NCI-H446 (cell line): ENCODE results near the gene HBM.
"Not testable (repeated sequence)": the region's sequence is repeated elsewhere in the genome, so short reads cannot be mapped to it uniquely, and the experiment has no call there.

Source experiments
- DNase-seq, 2 experiments: peaks; one replicate each; lab custom pipeline; 2025; lab: John Stamatoyannopoulos, UW

The HBM gene

DNA sequence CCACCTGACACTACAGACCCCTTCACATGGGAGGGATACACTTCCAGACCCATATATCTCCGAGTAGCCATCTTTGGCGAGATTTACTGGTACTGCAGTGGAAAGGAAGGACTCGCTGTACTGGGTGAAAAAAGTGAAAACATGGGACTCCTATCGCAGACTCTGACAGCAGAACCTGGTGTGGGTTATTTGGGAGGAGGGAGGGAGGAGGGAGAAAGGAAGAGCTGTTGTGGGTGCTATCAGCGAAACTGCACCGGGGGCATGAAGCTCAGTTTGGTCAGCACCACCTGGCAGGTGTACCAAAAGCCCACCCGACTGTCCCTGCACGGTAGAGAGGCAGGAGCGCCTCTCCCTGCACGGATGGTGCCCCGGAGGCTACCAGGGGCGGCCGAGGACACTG is 19.4 kb downstream of the HBM start:
- no peak for DNase-seq

DNA sequence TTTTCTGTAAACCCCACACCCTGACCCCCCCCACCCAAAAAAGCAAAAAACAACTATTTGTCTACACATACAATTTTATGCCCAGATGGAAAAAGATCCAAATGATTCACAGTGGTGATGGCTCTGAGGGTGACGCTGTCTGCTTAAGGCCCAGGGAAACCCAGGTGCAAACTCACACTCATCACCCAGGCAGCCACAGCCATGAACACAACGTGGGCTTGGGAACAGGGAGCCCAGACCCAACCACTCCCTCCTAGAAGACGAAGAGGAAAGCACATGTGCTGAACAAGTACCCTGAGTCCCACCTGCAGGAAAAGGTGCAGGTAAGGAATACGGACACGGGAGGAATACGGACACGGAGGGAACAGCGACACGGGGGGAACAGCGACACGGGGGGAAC is 19.9 kb downstream of the HBM start:
- no peak for DNase-seq

DNA sequence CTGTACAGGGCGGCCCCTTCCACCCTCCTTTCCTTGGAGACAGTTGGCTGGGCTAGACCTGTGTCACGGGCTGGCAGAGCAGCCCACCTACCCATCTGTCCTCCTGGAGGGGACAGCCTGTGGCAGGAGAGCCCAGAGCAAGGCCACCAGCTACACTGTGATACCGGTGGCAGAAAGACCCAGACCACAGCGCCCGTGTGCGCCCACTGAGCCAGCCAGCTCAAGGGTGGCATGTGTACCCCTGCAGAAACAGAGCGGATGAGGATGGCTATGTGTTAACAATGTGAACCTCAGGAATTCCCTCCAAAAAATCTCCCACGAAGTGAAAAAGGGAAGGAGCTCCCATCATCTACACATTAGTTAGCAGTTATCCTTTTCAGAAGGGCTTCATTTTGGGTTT is 21.6 kb downstream of the HBM start:
- no peak for DNase-seq

DNA sequence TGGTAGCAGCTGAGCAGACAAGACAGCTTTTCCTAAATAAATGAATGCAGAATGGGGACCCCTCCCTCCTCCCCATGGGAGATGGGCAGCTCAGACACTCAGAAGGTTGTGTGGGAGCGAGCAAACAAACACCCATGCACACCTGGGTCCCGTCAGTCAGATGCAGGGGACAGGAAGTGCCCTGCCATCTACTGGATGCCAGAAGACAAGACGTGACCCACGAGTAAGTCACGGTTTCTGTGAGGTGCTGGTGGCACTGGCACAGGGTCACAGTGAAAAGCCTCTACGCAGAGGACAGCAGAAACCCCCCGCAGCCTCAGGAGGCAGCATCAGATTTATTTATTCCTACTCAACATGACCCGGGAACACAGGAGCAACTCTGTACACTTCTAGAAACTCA is 22.9 kb downstream of the HBM start:
- DNase-seq, result no peak

DNA sequence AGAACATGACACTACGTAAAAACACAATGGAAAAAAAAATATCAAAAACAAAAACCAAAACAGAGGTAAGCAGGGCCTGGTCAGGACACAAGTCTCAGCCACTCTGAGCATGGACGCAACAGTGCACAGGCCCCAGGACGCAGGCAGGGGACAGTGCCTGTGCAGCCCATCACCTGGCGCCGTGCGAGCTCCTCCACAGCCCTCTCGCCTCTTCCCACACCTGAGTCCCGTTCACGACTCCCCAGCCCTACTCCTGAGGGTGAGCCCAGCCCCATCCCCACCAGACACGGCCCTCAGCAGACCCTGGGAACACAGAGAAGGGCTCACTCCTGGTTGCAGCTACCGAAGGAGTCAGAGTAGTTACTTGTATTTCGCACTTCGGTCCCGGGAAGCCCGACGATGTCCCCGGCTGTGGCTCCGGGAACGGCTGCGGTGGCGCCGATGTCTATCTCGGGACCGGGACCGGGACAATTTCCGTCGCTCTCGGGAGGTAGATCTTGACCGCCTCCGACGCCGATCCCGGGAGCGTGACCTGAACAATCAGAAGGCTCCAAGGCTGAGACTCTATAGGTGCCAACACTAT is 23.9 kb downstream of the HBM start:
- DNase-seq, result no peak

DNA sequence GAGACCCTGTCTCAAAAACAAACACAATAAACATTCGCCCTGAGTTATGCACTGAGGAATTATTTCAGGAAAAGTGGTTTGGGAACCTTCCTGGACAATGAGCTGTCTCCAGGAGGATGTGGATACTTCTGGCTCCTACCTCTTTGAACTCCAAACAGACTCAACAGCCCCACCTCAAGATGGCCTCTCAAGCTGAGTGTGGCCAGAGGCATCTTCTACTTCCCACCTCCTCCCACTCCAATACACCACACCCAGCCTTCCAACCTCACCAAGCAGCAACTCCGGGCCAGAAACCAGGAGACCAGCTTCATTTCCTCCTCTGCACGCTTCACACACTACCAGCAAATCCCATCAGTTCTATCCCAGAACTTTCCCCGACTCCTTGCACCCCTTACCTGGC is 26.1 kb downstream of the HBM start:
- DNase-seq, result no peak

DNA sequence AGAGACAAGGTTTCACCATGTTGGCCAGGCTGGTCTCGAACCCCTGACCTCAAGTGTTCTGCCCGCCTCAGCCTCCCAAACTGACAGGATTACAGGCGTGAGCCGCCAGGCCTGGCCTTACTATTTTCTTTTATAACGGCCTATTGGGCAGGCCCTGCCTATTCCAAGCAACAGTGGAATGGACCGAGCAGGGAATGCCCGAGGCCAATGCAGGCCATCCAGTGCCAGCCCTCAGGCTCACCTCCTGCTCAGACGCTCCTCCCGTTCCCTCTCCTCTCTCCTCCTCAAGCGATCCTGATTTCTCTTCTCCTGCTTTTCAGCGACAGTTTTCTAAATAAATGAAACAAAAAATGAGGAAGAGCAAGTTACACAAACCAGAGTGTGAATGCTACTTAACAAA is 26.9 kb downstream of the HBM start:
- DNase-seq, result no peak

DNA sequence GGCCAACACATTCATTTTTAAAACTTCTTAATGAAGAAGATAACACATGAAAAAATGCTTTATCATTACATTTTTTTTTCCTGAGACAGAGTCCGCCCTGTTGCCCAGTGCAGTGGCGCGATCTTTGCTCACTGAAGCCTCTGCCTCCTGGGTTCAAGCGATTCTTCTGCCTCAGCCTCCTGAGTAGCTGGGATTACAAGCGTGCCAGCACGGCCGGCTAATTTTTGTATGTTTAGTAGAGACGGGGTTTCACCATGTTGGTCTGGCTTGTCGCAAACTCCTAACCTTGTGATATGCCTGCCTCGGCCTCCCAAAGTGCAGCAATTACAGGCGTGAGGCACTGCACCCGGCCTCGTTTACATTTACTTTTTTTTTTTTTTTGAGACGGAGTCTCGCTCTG is 27.7 kb downstream of the HBM start:
- no peak for DNase-seq

DNA sequence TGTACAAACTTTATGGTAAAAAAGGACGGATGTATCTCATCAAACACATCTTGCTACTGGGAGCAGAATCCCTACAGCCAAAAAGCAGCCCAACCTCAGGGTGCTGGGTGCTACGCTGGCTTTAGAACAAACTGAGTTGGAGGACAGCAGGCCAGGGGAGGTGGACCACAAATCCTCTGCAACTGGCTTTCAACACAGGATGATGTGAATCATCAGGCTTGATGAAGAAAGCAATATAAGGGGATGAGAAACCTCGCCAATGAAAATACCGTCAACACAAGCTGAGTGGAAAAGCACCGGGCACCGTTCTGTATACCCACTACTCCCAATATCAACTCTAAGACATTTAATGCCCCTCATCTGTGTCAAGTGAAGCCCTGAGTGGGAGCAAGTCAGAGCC is 28.7 kb downstream of the HBM start:
- no peak for DNase-seq

DNA sequence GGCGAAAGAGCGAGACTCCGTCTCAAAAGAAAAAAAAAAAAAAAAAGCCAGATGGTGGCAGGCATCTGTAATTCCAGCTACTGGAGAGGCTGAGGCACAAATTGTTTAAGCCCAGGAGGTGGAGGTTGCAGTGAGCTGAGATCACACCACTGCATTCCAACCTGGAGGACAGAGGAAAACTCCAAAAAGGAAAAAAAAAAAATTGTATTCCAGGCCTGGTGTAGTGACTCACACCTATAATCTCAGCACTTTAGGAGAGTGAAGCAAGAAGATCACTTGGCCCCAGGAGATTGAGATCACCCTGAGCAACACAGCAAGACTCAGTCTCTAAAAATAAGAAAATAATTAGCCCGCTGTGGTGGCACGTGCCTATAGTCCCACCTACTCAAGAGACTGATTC is 34.6 kb downstream of the HBM start:
- DNase-seq, result no peak

DNA sequence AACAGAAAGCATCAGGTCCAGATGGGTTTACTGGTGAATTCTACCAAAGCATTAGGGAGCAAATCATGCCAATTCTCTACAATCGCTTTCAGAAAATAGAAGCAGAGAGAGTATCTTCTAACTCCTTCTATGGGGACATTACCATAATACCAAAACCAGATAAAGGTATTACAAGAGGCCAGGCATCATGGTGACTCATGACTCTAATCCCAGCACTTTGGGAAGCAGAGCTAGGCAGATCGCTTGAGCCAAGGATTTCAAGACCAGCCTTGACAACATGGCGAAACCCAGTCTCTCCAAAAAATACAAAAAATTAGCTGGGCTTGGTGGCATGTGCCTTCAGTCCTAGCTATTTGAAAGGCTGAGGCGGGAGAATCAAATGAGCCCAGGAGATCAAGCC is 37.5 kb downstream of the HBM start:
- no peak for DNase-seq

DNA sequence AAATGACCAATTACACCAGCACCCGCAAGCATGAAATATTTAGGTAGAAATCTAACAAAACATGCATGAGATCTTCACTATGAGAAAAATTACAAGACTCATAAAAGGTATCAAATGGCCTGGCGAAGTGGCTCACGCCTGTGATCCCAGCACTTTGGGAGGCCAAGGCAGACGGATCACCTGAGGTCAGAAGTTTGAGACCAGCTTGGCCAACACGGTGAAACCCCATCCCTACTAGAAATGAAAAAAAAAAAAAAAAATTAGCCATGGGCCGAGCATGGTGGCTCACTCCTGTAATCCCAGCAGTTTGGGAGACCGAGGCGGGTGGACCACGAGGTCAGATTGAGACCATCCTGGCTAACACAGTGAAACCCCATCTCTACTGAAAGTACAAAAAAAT is 38.3 kb downstream of the HBM start:
- not testable (repeated sequence) for DNase-seq

DNA sequence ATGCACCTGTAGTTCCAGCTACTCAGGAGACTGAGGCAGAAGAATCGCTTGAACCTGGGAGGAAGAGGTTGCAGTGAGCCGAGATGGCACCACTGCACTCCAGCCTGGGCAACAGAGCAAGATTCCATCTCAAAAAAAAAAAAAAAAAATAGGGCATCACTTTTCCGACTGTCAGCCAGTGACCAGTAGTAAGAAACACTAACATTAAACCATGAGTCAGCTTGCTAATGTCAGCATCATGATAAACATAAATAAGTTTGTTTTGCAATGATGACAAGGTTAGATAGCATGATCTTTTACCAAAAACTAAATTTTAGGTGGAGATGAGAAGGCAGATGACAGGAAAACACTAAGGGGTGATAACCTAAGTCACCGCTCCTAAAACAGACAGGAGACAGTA is 43.6 kb downstream of the HBM start:
- DNase-seq, result not testable (repeated sequence)

DNA sequence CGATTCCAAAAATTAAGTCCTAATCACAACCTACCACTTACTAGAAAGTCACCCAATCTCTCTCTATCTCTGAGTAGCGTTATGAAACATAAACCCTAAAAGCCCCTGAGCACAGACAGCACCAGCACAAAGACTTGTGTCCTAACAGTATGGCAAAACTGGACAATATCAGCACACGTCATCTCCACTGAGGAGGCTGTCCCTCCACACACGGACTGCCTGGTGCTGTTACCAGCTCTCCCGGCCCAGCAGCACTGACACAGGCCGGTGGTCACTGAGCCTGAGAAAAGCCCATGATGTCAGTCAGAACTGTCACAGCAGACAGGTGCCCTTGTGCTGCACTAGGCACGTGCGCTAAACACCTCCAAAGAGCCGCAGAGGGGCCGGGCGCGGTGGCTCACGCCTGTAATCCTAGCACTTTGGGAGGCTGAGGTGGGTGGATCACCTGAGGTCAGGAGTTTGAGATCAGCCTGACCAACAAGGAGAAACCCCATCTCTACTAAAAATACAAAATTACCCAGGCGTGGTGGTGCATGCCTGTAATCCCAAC is 45.9 kb downstream of the HBM start:
- not testable (repeated sequence) for DNase-seq

DNA sequence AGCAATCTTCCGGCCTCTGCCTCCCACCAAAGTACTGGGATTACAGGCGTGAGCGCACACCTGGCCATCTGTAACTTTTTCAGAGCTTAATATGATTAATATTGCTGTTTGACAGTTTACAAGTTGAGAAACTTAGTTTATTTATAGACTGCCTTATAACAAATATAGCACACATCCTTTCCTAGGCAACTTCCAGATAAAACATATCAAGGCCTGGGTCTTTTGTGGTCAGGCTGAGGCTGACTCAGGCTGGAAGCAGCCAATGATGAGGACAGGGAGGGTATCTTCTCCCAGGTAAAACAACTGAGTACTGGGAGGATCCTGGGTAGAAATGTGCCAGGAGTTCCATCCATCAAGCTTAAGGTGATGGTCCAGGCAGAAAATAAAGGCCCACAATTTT is 47.2 kb downstream of the HBM start:
- no peak for DNase-seq
